ENCODE measurements around the gene LANCL2. TPM values are rescaled to one million over a fixed set of nuclear protein-coding genes. Genes with fewer than 3 reads are reported as not detected.

Gene LANCL2
- total and polyA plus RNA-seq, 2 of the 4 experiments (the other 2 are of a cell fraction): 11.7 to 17.9 TPM

- CTCF ChIA-PET: no interaction called here
- no peak for DNase-seq
- BruUV-seq (replicated peaks): no TSS peak
Observed at GRCh38 chr7:55467047-55467593, 102.0 kb downstream of the LANCL2 start.

More at GRCh38 chr7:55467047-55467593, 102.0 kb downstream of the LANCL2 start:
- intact Hi-C loops (cut with micrococcal nuclease) (no loop called here), in situ Hi-C loops (cut with MboI; ENCODE audit: low sequenced_read_pairs) (no loop called here), dilution Hi-C loops (cut with HindIII; ENCODE audit: low sequenced_read_pairs, unreplicated experiment) (no loop called here)
- TF ChIP-seq BHLHE40 (IDR thresholded peaks at IDR 0.05; ENCODE audit: low read depth, low read length): no peak
- no peak for TF ChIP-seq CHD1 (IDR thresholded peaks at IDR 0.05; ENCODE audit: low read depth, low read length)
- no peak for TF ChIP-seq MAZ (IDR thresholded peaks at IDR 0.05; ENCODE audit: borderline replicate concordance, low read depth, low read length)
- no peak for TF ChIP-seq MAFK (IDR thresholded peaks at IDR 0.05; ENCODE audit: low read depth, low read length)
- no peak for TF ChIP-seq CTCF (conservative IDR thresholded peaks at IDR 0.05; ENCODE audit: low read depth, low read length)
- no peak for TF ChIP-seq NFE2L2 (IDR thresholded peaks at IDR 0.05; ENCODE audit: low read depth, low read length)
- TF ChIP-seq POLR2A (IDR thresholded peaks at IDR 0.05; ENCODE audit: low read depth, low read length): no peak
- no peak for TF ChIP-seq RCOR1 (IDR thresholded peaks at IDR 0.05; ENCODE audit: insufficient replicate concordance, low read length)
- no peak for TF ChIP-seq RFX5 (IDR thresholded peaks at IDR 0.05; ENCODE audit: low read depth, low read length)
- TF ChIP-seq SMC3 (IDR thresholded peaks at IDR 0.05; ENCODE audit: low read depth, low read length): no peak
- TF ChIP-seq RAD21 (IDR thresholded peaks at IDR 0.05; ENCODE audit: low read length): no peak
- TF ChIP-seq FOS (IDR thresholded peaks at IDR 0.05; ENCODE audit: low read depth, low read length): no peak
- no peak for TF ChIP-seq USF2 (IDR thresholded peaks at IDR 0.05; ENCODE audit: low read depth, low read length)
- TF ChIP-seq ELK1 (IDR thresholded peaks at IDR 0.05; ENCODE audit: borderline replicate concordance, low read depth, low read length): no peak
- TF ChIP-seq CEBPB (IDR thresholded peaks at IDR 0.05; ENCODE audit: low read depth, low read length): no peak
- no peak for TF ChIP-seq MXI1 (IDR thresholded peaks at IDR 0.05; ENCODE audit: borderline replicate concordance, low read depth, low read length)
- Histone ChIP-seq H3K18ac (ENCODE audit: low read depth, low read length) (no peak overlapping the region), H3K4ac (ENCODE audit: low read depth, low read length) (no peak overlapping the region), H3K27me3 (ENCODE audit: control insufficient read depth, insufficient read depth, low read length) (no peaks in the 10 kb centered on the region), H4K20me1 (ENCODE audit: insufficient read depth, low read length) (peaks cover 6% of the 10 kb centered on the region), H3K36me3 (ENCODE audit: control insufficient read depth, insufficient read depth, low read length) (peaks cover 21% of the 10 kb centered on the region), H3K27ac (ENCODE audit: insufficient read depth, low read length) (no peak overlapping the region), H2AK5ac (ENCODE audit: low read depth, low read length) (no peak overlapping the region), H3K14ac (replicated peaks; ENCODE audit: low read depth, low read length) (no peak overlapping the region), H4K91ac (ENCODE audit: insufficient read depth, low read depth, low read length) (no peak overlapping the region), H2AK9ac (replicated peaks; ENCODE audit: low read depth, low read length, poor library complexity) (no peak overlapping the region), H2BK20ac (ENCODE audit: low read depth, low read length) (no peak overlapping the region), H3K56ac (ENCODE audit: extremely low read depth, insufficient read depth, low read length) (no peak overlapping the region), H2BK15ac (ENCODE audit: low read depth, low read length) (no peak overlapping the region), H4K8ac (ENCODE audit: low read depth in 2 of 2, low read length in 2 of 2) (no peak overlapping the region), H3K9me3 (ENCODE audit: control insufficient read depth, insufficient read depth, low read length) (no peaks in the 10 kb centered on the region), H3K23ac (ENCODE audit: low read depth, low read length) (no peak overlapping the region), H2BK5ac (ENCODE audit: low read depth, low read length, poor library complexity, severe bottlenecking) (no peak overlapping the region), H3K79me1 (ENCODE audit: low read depth in 1 of 2, low read length in 2 of 2) (peaks cover 13 to 23% of the 10 kb centered on the region in 2 experiments; a peak in 2 of 4 replicates), H3K4me2 (ENCODE audit: low read depth, low read length) (no peak overlapping the region), H4K5ac (ENCODE audit: low read depth, low read length) (no peak overlapping the region), H2AFZ (replicated peaks; ENCODE audit: low read length, poor library complexity) (no peak overlapping the region), H2BK120ac (ENCODE audit: low read depth, low read length) (no peak overlapping the region), H3K9me1 (ENCODE audit: insufficient read depth, low read length) (peaks cover 4% of the 10 kb centered on the region; the same call in 1 of the 2 replicates), H3K4me1 (ENCODE audit: control insufficient read depth, insufficient read depth, low read length) (peaks cover 4% of the 10 kb centered on the region; the same call in 1 of the 2 replicates), H3K4me3 (ENCODE audit: insufficient read depth, low read depth, low read length) (no peak overlapping the region), H3K9ac (ENCODE audit: low read depth, low read length) (no peak overlapping the region)
- POLR2A ChIA-PET (ENCODE audit: unreplicated experiment): no interaction called here
- no peak for ATAC-seq (ENCODE audit: low read depth)
- 90% methylated on average over 2 of the region's 7 CpGs; no CpG with 5 or more reads in 1 of the 2 experiments for WGBS, 2 experiments (ENCODE audit: extremely low coverage in 2 of 2, insufficient read length in 1 of 2)

Data from IMR-90 (cell line).